Measurements from ENCODE around the gene PSMD6.

The PSMD6 gene

GRCh38 chr3:64028754-64029153 lies 5.5 kb upstream of the PSMD6 start:
- no peak for TF ChIP-seq CTCF (IDR thresholded peaks at IDR 0.05; ENCODE audit: insufficient read depth, low read depth, low read length, missing control alignments)
- no peak for DNase-seq (ENCODE audit: low read depth)
- H3K4me3 ChIP-seq (ENCODE audit: low read depth, low read length): no peak overlapping the region

GRCh38 chr3:64027658-64028057 lies 4.4 kb upstream of the PSMD6 start:
- no peak for DNase-seq (ENCODE audit: low read depth)
- no peak for TF ChIP-seq CTCF (IDR thresholded peaks at IDR 0.05; ENCODE audit: insufficient read depth, low read depth, low read length, missing control alignments)
- no peak overlapping the region for H3K4me3 ChIP-seq (ENCODE audit: low read depth, low read length)

- TF ChIP-seq CTCF (IDR thresholded peaks at IDR 0.05; ENCODE audit: insufficient read depth, low read depth, low read length, missing control alignments): no peak
- DNase-seq (ENCODE audit: low read depth): no peak
- no peak overlapping the region for H3K4me3 ChIP-seq (ENCODE audit: low read depth, low read length)
Measured at GRCh38 chr3:64026346-64026745, 3.1 kb upstream of the PSMD6 start.

- peak overlapping the region; percentile 76 for H3K4me3 ChIP-seq (ENCODE audit: low read depth, low read length)
- TF ChIP-seq CTCF (IDR thresholded peaks at IDR 0.05; ENCODE audit: insufficient read depth, low read depth, low read length, missing control alignments): no peak
- DNase-seq (ENCODE audit: low read depth): no peak
Measured at GRCh38 chr3:64023861-64024223, 548 bp upstream of the PSMD6 start.

- TF ChIP-seq CTCF (IDR thresholded peaks at IDR 0.05; ENCODE audit: insufficient read depth, low read depth, low read length, missing control alignments): no peak
- H3K4me3 ChIP-seq (ENCODE audit: low read depth, low read length): peak overlapping the region; percentile 76
- DNase-seq (ENCODE audit: low read depth): peak; percentile 27
Measured at GRCh38 chr3:64022451-64023186, 675 bp downstream of the PSMD6 start.

GRCh38 chr3:64021922-64022321 lies 1.4 kb downstream of the PSMD6 start:
- peak overlapping the region; percentile 76 for H3K4me3 ChIP-seq (ENCODE audit: low read depth, low read length)
- TF ChIP-seq CTCF (IDR thresholded peaks at IDR 0.05; ENCODE audit: insufficient read depth, low read depth, low read length, missing control alignments): no peak
- DNase-seq (ENCODE audit: low read depth): no peak

GRCh38 chr3:64019879-64020278 lies 3.4 kb downstream of the PSMD6 start:
- no peak for TF ChIP-seq CTCF (IDR thresholded peaks at IDR 0.05; ENCODE audit: insufficient read depth, low read depth, low read length, missing control alignments)
- H3K4me3 ChIP-seq (ENCODE audit: low read depth, low read length): no peak overlapping the region
- no peak for DNase-seq (ENCODE audit: low read depth)
